ENCODE results near the gene OPRL1.

OPRL1 gene

DNA sequence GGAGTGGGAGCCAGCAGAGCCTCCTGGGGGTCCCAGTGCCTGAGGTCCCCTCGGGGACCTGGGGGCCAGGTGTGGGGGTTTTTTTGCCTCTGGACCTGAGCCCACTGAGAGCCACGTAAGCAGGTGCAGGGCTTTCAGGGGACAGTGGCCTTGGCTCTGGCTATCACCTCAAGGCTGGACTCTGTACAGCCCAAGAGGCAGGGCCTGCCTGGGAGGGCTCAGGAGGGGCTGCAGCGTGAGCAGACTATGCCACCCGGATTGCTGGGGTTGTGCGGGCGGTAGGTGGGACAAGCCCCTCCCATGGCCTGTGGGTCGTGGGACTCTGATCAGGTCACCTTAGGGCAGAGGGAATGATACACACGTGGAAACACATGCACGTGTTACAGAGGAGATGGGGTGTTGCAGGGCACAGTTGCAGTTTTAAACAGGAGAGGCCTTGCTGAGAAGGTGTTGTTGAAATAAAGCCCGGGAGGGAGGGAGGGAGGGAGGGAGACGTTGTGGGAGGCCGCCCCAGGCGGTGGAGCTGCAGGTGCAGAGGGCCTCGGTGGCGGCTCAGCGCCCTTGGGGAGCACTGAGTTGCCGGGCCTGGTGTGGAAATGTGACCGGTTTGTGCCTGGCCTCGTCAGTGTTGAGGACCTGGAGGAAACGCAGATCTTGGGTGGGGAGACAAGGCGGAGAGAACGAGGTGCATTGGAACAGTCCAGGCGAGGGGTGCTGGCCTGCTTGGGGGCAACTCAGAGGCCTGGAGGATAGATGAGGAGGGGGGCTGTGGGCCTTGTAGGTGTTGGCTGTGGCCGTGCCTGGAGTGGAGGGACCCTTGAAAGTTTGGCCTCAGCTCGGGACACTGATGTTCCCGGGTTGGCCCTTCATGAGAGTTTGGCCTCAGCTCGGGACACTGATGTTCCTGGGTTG lies 14.6 kb upstream of the OPRL1 start:
- TF ChIP-seq, protein P1, sequence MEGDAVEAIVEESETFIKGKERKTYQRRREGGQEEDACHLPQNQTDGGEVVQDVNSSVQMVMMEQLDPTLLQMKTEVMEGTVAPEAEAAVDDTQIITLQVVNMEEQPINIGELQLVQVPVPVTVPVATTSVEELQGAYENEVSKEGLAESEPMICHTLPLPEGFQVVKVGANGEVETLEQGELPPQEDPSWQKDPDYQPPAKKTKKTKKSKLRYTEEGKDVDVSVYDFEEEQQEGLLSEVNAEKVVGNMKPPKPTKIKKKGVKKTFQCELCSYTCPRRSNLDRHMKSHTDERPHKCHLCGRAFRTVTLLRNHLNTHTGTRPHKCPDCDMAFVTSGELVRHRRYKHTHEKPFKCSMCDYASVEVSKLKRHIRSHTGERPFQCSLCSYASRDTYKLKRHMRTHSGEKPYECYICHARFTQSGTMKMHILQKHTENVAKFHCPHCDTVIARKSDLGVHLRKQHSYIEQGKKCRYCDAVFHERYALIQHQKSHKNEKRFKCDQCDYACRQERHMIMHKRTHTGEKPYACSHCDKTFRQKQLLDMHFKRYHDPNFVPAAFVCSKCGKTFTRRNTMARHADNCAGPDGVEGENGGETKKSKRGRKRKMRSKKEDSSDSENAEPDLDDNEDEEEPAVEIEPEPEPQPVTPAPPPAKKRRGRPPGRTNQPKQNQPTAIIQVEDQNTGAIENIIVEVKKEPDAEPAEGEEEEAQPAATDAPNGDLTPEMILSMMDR (conservative IDR thresholded peaks at IDR 0.05; ENCODE audit: low read depth, low read length), result no peak
- H3K4me3 ChIP-seq (ENCODE audit: low read depth, low read length), result no peak overlapping the region
- DNase-seq (ENCODE audit: low read depth), result no peak

- peak; percentile 89 for DNase-seq (ENCODE audit: low read depth)
- no peak overlapping the region for H3K4me3 ChIP-seq (ENCODE audit: low read depth, low read length)
- TF ChIP-seq, protein P1 (conservative IDR thresholded peaks at IDR 0.05; ENCODE audit: low read depth, low read length), result no peak
These were observed 13.9 kb upstream of the OPRL1 start for GRCh38 chr20:64065974-64066343.

DNA sequence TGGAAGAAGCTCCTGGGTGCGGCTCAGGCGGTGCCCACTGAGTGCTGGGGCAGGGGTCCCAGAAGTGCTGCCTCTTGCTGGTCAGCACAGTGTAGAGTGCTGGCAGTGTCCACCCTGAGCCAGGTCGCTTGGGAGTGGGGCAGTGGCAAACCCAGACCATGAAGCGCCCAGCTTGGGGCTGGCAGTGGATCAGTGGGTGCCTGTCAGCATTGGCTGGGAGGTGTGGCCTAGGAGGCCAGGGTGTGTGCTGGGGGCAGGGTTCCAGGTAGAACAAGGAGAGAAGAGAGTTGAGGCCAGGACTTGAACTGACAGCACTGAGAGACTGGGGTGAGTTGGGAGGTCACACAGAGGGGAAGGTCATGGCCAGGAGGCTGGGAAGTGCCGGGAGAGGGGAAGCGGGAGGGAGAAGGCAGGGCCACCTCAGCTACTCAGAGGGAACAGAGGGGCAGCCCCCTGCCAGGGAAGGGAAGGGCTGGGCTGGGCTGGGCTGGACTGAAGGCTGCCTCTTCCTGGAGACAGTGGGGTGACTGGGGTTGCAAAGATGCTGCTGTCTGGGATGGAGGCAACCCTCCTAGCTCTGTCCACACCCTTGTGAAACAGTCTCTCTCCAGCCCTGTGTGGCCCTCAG lies 12.8 kb upstream of the OPRL1 start:
- no peak overlapping the region for H3K4me3 ChIP-seq (ENCODE audit: low read depth, low read length)
- TF ChIP-seq, protein P1 (conservative IDR thresholded peaks at IDR 0.05; ENCODE audit: low read depth, low read length), result no peak
- no peak for DNase-seq (ENCODE audit: low read depth)

DNA sequence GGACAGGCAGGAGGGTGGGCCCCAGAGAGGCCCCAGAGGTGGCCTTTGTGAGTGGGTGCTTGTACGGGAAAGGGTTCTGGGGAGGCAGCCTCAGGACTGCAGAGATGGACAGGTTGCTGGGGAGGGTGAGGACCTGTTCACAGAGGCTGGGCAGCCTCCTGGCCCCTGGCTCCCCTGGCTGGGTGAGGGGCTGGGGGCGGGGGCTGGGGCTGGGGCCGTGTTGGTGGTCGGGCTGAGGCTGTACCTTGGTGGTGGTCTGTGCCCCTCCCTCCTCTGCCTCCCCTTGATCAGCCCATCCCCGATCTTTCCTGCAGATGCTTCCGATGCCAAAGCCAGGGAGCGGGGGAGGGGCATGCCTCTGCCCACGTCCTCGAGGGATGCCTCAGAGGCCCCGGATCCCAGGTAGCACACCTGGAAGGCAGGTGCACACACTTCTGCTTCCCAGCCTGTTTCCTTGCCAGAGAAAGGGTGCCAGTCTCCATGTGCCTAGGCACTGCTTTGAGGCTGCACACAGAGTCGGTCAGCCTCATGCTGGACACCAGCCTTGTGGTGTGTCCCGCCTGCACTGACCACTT lies 12.1 kb upstream of the OPRL1 start:
- H3K4me3 ChIP-seq (ENCODE audit: low read depth, low read length), result no peak overlapping the region

GRCh38 chr20:64068386-64069208 lies 11.3 kb upstream of the OPRL1 start:
- TF ChIP-seq, protein P1 (conservative IDR thresholded peaks at IDR 0.05; ENCODE audit: low read depth, low read length), result no peak
- no peak overlapping the region for H3K4me3 ChIP-seq (ENCODE audit: low read depth, low read length)
- DNase-seq (ENCODE audit: low read depth), result no peak

More for the DNA sequence above, 12.1 kb upstream of the OPRL1 start:
- DNase-seq (ENCODE audit: low read depth), result no peak
- TF ChIP-seq, protein P1 (conservative IDR thresholded peaks at IDR 0.05; ENCODE audit: low read depth, low read length), result no peak

DNA sequence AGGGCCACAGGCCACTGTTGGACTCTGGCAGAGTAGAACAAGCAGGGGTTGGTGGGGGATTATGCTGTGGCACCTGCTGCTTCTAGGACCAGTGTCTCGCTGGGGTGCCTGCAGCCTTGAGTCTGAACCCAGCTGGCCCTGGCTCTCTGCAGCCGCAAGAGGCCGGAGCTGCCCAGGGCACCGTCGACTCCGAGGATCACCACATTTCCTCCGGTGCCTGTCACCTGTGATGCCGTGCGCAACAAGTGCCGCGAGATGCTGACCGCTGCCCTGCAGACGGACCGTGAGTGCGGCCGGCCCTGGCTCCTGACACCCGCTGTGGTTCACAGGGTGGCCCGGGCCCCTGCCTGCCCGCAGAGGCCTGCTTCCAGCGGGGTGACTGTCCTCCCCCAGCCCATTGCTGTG lies 10.7 kb upstream of the OPRL1 start:
- H3K4me3 ChIP-seq (ENCODE audit: low read depth, low read length), result no peak overlapping the region
- TF ChIP-seq, protein P1 (conservative IDR thresholded peaks at IDR 0.05; ENCODE audit: low read depth, low read length), result no peak
- no peak for DNase-seq (ENCODE audit: low read depth)
